Caki2 (cell line): ENCODE results near the gene CSTPP1. TPM values are rescaled to one million over a fixed set of nuclear protein-coding genes. Genes with fewer than 3 reads are reported as not detected.

Experiments
- DNase-seq: peaks from one replicate; pipeline ENCODE4 v3.0.0-alpha.2; 2015; ENCODE audit warnings: low read depth
- in situ Hi-C: cut with HindIII; loops from 2 replicates; pipeline ENCODE4 v1.10.0; 2016; ENCODE audit warnings: low sequenced_read_pairs, low pct_unique_long_range_greater_than_20kb, mixed read lengths
- total RNA-seq: library from RNA; depleted of rRNA; stranded (reverse); fragments of >200 nt; shearing (Covaris generic); gene quantifications from 2 replicates; pipeline ENCODE4 v1.2.3, GENCODE V29; 2014; ENCODE audit warnings: low replicate concordance

CSTPP1 gene
- total RNA-seq, 1 experiment from 2014 or later: 33.6 TPM

DNA sequence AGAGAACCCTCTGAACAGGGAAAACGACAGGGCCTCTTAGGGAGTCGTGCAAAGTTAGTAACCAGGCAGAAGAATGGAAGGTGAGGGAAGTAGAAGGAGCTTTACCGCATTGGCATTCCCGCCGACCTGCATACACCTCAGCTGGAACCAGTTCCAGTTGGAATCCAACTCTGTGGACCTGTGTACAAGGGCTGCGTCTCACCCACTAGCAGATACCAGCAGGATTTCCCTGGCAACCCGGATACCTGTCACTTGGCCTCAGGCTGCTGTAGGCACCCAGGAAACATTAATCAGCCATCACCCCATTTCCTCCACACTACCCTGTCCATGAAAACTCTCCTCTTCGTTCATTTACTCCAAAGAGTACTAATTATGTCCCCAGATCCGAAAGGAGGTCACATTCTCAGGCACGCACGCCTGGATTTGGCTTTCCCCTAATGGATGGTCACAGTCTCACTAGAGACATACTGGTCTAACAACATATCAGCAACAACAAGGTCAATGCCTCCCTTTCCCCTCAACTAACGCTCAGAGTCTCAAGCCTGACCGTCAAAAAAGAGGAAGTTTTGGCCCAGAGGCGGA is 239.3 kb downstream of the CSTPP1 start:
- no peak for DNase-seq
- in situ Hi-C loops: no loop called here

DNA sequence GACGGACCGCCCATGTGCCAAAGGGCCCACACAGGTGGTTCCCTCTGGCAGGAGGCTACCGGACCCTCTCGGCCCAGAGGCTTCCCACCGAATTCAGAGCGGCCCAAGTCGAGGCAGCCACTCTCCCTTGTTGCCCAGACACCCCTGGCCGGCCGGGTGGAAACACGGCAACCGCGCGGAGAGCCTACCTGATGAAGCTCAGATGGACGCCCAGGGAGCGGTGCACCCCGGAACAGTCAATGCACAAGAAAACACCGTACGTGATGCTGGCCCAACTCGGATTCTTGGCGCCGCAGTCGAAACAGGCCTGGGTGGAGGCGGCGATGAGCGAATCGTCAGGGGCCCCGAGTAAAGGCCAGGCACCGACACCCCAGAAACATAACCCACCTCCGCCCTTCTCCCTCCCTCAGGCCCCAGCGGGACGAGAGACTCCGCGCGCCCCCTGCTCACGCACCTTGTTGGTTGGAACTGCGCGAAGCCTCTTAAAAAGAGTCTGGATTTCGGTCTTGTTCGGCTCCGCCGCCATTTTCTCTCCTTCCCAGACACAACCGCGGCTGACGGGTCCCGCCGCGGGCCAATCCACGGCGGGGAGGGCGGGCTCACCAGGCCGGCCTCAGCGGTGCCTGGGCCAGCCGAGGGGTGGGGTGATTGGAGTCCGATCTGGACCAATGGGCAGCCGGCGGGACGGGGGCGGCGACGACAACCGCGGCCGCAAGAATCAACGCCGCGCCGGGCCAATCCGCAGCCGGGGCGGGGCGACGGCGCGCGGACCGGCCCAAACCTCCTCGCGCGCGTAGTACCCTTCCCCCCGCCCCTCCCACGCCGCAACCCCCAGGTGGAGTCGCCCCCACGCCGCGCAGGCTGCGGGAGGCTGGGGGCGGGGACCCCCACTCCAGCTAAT is 240.0 kb downstream of the CSTPP1 start, which contains the start of gene ARFGAP2:
TSS of gene ARFGAP2 (minus strand) at position 552 of the 901 bp plus-strand sequence. CDS start at position 526, 26 bp downstream.
- in situ Hi-C loops: no loop called here

DNA sequence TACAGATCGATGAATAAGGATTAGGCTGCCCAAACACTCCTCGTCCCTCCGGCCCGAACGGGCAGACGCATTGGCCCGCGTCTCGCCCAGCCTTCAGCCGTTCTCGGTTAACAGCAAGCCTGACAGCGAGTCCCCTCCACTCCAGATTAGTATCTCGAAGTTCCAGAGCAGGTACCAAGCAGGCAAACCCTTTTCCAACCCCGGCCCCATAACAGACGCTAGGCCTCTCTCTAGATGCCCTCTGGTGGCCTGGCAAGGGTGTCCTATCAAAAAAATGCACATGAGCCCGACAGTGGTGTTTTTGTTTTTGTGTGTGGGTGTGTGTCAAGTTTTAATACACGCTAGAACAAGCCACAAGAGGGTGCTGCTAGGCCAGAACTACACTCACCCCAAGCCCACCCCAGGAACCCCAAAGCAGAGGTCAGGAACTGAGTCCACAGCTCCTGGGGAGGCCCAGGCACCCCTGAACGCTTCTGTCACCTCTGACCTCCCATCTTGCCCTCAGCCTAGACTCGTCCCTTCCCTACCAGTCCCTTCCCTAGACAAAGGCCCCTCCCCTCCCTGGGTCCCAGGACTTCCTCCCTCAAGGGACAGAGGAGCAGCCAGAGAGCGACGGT is 240.8 kb downstream of the CSTPP1 start:
- DNase-seq: peak; percentile 74
- in situ Hi-C loops: no loop called here

More for the DNA sequence above, 240.0 kb downstream of the CSTPP1 start, which contains the start of gene ARFGAP2:
- peak; percentile 90 for DNase-seq

DNA sequence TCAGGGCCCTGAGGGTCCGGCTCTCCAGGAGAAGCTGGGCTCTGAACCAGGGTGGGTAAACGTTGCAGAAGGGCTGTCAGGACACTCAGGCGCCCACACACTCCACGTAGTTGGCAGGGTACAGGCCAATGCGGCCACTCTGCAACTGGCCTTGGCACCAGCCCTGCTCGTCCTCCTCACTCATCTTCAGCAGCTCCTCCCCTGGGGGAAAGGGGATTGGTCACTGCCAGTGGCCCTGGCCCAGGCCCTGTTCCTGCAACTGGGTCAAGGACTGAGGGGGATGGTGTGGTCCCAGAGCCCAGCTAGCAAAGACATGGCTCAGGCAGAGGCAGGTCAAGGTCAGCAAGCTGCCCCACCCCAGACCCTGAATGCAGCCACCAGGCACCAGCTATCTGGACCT is 241.3 kb downstream of the CSTPP1 start:
- in situ Hi-C loops: no loop called here
- DNase-seq: no peak

DNA sequence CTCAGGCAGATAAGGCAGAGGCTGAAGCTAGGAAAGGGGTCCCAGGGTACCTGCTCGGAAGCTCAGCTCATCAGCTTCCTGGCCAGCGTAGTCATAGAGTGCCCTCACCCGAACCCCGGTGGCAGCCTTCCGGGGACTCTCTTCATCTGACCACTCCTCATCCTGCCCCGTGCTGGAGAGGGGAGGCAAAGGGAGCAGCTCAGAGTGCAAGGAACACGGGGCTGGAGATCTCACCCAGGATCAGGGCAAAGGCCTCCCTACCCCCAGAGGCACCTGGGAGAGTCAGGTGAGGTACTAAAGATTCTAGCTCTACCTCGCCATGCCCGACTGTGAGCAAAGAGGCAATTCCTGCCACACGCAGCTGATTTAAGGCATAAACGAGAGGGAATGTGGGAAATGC is 241.8 kb downstream of the CSTPP1 start:
- in situ Hi-C loops: no loop called here
- no peak for DNase-seq

DNA sequence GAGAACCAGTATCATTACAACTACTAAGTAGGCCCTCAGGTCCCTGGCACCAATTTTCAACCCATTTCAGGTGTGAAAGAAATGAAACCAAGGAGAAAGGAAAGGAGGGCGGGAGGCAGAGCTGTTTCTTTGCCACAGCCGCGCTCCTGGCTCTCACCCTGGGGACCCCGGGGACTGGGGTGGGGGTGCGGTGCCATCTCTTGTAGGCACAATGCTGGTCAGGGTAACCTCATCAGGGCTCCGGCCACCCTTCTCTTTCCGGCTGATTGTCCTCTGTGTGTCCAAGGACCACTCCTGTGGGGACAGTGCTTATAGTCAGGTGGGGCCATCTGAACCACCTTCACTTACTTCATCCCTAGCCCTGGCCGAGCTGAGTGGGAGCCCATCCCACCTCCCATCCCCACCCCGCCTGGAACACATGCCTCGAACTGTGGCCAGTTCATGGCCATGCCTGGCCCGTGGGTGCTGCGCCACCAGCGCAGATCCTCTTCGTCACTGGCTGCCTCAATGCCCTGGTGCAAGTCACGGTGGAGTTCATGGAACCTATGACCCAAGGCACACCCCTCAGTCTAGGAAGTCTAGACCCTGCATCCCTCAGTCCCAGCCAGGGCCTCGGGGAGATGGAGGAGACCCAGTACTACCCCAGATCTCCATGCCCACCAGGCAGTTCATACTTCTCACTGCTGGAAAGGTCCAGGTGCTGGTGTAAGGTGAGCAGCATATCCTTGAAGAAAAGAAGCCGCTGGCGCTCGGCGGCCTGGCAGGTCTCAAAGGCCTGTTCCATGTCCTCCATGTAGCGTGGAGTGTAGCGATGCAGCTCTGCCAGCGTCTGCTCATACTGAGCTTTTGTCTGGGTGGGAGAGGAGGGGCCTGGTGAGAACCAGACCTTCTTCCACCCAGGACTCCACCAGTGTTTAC is 242.4 kb downstream of the CSTPP1 start:
- no peak for DNase-seq
- in situ Hi-C loops: no loop called here

DNA sequence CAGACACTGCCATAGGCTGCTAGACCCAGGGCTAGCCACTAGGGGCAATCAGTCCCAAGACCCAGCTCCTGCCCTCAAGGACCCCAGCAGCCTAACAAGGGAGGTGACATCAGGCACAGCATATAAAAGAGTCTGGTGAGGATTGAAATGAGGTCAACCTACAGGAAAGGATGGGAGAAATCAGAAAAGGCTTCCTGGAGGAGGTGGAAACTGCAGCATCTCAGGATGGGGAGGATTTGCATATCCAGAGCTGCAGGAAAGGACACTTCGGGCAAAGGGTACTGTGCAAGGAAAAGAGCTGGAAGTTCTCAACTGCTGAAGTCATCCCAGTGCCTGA is 243.1 kb downstream of the CSTPP1 start:
- in situ Hi-C loops: no loop called here
- no peak for DNase-seq

DNA sequence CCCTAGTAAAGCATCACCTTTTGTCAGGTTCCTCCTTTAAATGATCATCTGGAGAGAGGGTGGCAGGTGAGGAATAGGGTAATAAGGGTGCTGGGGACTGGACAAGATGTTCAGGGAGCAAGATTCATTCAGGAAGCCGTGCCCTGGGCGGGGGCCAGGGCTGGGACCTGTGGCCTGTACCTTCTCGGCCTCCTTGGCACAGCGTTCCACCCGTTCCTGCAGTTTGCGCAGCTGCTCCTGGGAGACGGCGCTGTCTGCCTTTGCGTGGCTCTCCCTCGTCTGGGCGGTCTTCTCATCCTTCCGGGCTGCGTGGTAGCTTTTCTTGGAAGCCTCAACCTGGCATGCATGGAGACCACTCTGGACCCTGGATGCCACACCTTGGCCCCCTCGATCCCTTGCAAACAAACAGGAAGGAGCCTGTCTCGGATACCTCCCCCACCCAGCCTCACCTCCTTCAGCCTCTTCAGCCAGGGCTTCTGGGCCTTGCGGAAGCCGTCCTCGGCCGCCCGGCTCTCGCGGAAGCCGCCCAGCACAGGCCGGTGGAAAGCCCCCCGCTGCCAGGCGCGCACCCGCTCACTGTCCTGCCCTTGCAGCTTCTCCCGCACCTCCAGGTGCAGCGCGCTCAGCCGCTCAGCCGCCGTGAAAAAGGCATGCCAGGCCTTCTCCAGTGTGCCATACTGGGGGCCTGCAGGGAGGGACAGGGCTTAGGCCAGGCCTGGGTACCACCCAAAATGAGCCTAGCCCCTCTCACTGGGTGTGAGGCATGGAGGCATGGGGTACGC is 243.6 kb downstream of the CSTPP1 start:
- DNase-seq: no peak
- in situ Hi-C loops: no loop called here

DNA sequence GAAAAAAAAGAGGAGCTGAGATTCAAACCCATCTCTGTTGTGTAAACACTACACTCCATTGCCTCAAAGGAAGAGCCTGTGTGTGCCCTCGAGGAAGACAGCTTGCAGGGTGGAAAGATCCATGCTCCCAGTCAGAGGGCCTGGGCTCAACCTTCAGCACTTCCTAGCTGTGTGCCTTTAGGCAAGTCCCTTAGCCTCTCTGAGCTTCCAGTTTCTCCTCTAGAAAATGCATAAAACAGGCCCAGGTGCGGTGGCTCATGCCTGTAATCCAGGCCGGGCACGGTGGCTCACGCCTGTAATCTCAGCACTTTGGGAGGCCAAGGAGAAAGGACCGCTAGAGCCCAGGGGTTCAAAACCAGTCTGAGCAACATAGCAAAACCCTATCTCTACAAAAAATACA is 244.7 kb downstream of the CSTPP1 start:
- in situ Hi-C loops: no loop called here
- no peak for DNase-seq

DNA sequence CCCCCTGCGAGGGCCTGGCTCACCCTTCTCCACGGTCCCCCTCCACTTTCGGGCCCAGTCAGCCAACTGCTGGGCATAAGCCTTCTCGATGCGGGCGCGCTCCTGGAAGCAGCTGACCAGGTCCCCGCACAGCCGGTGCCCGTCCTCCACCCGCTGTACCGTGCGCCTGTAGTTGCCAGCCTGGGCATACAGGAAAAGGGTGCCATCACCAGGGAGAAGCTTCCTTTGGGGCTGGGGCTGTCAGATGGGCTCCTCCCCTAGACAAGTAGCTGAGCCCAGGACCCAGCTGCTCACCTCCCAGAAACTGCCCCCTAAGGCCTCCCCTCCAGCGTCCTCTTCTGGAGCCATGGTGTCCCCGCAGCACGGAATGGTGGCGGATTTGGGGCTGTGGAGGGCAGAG is 245.8 kb downstream of the CSTPP1 start:
- no peak for DNase-seq
- in situ Hi-C loops: no loop called here

DNA sequence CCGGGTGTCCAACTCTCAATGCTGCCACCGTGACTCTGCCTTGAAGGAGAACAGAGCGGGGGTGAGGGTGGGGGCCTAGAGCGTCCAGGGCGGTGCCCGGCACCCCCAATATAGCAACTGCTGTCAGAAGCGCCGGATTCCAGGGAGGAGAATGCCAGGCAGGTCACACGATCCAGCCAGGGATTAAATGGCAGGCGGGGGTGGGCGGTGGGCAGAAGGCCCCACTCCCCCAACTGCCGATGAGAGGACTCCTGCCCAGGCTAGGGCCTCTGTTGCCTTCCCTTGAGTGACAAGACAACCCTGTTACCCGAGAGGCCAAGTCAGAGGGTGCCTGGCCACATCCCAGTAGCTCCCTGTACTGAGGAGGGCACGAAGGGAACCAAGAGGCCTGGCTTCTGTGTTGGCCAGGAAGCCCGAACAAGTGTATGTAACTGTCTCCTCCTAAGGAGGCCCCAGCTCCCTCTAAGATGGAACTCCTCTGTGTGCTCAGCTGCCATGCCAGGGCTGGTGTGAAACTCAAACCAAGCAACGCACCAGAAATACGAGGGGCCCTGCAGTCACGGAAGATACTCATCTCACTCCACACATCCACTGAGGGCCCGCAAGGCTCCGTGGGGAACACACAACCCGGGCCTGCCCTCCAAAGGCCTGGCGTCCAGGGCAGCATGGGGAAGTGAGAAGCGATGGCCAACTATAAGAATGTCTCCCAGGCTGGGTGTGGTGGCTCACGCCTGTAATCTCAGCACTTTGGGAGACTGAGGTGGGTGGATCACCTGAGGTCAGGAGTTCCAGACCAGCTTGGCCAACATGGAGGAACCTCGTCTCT is 246.7 kb downstream of the CSTPP1 start:
- in situ Hi-C loops: no loop called here
- no peak for DNase-seq

DNA sequence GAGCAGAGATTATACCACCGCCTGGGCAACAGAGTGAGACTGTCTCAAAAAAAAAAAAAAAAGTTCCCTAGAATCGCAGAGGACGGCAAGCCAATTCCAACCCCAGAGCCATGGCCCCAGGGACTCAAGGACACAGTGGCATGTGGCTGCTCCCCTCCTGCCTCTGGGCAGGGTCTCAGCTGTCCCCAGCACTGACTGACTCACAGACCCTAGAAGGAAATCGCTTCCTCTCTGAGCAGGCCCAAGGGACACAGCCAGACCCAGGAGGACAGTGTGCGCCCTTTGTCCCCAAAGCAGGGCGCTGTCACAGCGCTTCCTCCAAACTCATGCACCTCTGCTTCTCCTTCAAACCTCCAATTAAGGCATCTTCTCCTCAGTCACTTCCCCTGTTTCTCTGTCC is 247.4 kb downstream of the CSTPP1 start:
- in situ Hi-C loops: no loop called here
- DNase-seq: no peak

DNA sequence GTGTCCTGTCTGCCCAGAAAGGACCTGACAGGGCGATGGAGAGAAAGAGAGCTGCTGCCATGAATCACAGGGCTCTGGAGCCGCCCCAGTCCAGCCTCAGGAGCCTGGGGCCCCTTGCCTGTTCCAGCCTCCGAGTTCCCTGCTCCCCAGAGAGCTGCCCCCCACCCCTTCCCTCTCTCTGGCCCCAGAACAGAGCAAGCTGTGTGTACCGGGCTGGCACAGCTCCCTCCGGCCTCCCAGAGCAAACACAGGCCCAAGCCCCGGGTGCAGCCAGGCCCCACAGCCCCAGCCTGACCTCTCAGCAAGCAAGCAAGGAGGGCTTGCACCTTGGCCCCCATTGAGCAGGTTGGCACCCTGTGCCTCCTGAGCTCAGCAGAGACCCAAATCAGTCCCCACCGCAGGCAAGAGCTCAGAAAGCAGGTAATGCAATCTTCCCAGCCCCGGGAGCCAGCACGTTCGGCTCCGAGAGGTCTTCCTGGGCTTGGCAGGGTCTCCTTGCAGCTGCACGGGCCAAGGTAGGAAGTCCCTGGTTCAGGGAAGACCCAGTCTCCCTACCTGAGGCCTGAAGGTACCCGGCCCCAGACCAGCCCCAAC is 248.2 kb downstream of the CSTPP1 start:
- DNase-seq: no peak
- in situ Hi-C loops: no loop called here

DNA sequence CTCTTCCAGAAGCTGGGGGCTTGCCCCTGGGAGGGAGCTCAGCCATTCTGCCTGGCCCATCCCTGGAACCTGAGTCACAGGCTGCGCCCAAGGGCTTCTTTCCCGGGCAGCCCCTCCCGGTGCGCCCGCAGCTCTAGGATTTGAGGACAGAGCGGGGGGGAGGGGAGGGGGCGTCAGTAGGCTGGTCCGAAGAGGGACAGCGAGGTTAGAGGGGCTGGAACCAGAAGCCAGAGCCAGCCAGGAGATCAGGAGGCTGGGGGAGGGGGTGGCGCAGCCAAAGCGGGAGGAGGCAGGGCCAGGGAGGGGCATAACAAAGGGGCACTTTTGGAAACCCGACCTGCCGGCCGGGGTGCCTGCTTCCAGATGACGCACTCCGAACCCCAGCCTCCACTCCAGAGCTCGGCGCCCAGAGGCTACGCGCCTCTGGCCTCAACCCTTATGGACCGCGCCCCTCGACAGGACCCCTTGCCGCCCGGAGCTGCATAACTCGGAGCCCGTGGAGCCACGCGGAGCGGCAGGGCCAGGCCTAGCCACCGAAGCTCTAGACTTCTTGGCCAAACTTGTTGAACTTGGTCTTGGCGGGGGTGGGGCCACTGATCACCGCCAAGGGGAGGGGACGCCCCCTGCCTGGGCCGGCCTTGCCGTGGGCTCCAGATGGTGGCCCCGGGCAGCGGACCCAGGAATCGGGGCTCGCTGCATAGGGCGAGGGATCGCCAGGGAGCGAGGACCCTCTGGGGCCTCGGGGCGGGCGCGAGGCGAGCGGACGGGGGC is 248.9 kb downstream of the CSTPP1 start:
- in situ Hi-C loops: no loop called here
- DNase-seq: no peak

DNA sequence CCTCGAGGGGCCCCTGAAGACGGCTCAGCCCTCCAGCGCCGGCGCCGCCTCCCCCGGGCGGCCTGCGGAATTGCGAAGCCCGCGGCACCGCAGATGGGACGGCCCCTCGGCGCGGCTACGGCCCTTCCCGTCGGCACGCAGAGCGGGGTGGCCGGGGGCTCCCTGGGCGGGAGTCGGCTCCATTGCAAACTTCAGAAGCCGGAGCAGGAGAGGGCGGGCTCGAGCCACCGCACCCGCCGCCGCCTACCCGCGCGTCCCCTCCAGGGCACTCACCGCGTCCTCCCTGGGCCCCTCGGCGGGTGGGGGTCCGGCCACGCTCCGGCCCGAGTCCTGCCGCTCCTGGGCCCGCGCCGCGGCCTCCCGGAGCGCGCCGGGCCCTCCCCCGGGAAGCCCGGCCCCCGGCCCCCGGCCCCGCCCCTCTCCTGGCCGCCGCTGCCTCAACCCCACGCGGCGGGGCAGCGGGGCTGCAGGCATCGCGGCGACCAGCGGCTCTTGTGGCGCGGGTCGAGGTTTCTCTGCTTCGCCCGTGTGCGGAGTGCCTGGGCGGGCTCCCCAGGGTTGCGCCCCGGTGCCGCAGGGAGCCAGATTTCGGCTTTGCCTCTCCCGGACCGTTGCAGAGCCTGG is 249.6 kb downstream of the CSTPP1 start, which contains the start of gene PACSIN3:
TSS of gene PACSIN3 (minus strand) at position 359 of the 624 bp plus-strand sequence. CDS start 3,707 bp downstream, outside the sequence.
- in situ Hi-C loops: no loop called here
- DNase-seq: no peak
